Measurements from ENCODE around the gene SFRP2.

Gene SFRP2

DNA sequence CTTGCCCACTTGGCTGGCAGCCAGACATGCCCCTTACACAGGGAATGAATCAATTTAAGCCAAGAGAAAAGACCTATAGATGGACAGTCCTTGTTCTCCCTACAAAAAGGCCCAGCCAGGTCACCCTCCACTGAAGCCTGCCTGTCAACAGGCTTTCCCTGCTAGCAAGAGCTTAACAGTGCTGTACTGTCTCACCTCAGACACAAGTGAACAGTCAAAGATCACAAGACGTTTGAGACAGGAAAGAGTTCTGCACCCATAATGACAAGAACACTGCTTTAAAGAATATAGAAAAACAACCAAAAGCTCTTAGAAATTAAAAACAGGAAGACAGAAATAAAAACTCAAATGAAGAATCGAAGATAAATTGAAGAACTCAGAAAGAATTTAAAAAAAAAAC is 33.7 kb downstream of the SFRP2 start:
- TF ChIP-seq, protein P1, sequence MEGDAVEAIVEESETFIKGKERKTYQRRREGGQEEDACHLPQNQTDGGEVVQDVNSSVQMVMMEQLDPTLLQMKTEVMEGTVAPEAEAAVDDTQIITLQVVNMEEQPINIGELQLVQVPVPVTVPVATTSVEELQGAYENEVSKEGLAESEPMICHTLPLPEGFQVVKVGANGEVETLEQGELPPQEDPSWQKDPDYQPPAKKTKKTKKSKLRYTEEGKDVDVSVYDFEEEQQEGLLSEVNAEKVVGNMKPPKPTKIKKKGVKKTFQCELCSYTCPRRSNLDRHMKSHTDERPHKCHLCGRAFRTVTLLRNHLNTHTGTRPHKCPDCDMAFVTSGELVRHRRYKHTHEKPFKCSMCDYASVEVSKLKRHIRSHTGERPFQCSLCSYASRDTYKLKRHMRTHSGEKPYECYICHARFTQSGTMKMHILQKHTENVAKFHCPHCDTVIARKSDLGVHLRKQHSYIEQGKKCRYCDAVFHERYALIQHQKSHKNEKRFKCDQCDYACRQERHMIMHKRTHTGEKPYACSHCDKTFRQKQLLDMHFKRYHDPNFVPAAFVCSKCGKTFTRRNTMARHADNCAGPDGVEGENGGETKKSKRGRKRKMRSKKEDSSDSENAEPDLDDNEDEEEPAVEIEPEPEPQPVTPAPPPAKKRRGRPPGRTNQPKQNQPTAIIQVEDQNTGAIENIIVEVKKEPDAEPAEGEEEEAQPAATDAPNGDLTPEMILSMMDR (conservative IDR thresholded peaks at IDR 0.05; ENCODE audit: low read length) = no peak
- DNase-seq (ENCODE audit: low read depth) = no peak
- H3K4me3 ChIP-seq (ENCODE audit: low read length) = no peak overlapping the region

DNA sequence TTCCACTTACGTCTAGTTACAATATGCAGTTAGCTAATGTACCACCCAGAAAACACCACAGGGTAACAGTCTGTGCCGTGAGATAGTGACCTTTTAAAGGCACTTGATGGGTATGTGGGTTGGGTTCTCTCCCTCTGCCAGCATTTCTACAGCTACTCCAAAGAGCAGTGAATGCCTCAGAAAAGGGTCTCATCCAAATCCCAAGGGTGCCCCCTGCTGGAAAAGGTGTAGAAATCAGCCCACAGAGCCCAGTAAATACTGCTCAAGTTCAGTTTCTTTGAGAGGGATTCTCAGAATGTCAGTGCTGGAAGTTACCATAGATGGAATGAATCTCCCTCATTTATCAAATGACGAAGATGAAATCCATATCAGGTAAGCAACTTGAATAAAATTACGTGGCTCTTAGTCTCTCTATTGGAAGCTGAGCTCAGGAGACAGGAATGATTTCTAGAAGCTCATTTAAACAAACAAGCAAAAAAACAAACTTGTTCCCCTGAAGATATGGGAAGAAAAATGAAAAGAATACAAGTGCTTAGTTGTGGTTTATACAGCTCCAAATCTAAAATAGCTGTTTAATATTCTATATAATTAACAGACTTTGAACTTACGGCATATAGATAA is 38.6 kb downstream of the SFRP2 start:
- TF ChIP-seq, protein P1 (conservative IDR thresholded peaks at IDR 0.05; ENCODE audit: low read length) = peak; percentile 76
- peak; percentile 65 for DNase-seq (ENCODE audit: low read depth)
- no peak overlapping the region for H3K4me3 ChIP-seq (ENCODE audit: low read length)

DNA sequence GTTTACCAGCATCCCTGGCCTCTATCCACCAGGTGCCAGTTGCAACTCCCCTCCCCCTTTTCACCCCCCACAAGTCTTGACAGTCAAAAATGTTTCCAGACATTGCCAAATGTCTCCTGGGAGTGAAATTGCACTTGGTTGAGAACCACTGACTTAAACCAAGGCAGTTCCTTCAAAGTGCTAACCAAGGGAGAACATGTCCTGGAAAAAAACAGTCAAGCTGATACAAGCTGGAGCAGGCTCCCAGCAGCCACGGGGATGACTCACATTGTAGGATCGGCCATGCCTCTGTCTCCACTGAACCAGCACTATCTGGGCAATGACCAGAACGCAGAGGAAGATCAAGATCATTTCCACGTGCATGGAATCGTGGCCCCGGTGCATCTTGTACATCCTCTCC is 40.5 kb downstream of the SFRP2 start:
- H3K4me3 ChIP-seq (ENCODE audit: low read length) = no peak overlapping the region
- DNase-seq (ENCODE audit: low read depth) = peak; percentile 54
- TF ChIP-seq, protein P1 (conservative IDR thresholded peaks at IDR 0.05; ENCODE audit: low read length) = no peak

GRCh38 chr4:153747406-153747955 is 41.4 kb downstream of the SFRP2 start:
- DNase-seq (ENCODE audit: low read depth) = no peak
- no peak overlapping the region for H3K4me3 ChIP-seq (ENCODE audit: low read length)

GRCh38 chr4:153745651-153746050 is 43.2 kb downstream of the SFRP2 start:
- no peak for DNase-seq (ENCODE audit: low read depth)
- TF ChIP-seq, protein P1 (conservative IDR thresholded peaks at IDR 0.05; ENCODE audit: low read length) = no peak
- H3K4me3 ChIP-seq (ENCODE audit: low read length) = no peak overlapping the region

More at GRCh38 chr4:153747406-153747955, 41.4 kb downstream of the SFRP2 start:
- TF ChIP-seq, protein P1 (conservative IDR thresholded peaks at IDR 0.05; ENCODE audit: low read length) = no peak

DNA sequence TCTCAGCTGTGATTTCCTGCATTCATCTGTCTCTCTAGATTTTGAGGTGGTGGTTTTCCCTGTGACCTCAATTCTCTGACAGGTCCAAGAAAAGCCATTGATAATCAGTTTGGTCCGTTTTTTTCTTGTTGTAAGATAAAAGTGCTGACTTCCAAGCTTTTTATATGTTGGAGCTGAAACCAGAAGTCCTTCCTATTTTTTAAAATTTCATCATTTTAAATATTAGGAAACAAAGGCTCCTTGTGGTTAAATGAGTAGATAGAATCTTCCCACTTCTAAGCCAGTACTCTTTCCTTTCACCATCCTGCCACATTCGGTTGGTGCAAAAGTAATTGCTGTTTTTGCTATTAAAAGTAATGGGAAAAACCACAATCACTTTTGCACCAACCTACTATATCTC is 47.3 kb downstream of the SFRP2 start:
- TF ChIP-seq, protein P1 (conservative IDR thresholded peaks at IDR 0.05; ENCODE audit: low read length) = no peak
- H3K4me3 ChIP-seq (ENCODE audit: low read length) = no peak overlapping the region
- DNase-seq (ENCODE audit: low read depth) = no peak

DNA sequence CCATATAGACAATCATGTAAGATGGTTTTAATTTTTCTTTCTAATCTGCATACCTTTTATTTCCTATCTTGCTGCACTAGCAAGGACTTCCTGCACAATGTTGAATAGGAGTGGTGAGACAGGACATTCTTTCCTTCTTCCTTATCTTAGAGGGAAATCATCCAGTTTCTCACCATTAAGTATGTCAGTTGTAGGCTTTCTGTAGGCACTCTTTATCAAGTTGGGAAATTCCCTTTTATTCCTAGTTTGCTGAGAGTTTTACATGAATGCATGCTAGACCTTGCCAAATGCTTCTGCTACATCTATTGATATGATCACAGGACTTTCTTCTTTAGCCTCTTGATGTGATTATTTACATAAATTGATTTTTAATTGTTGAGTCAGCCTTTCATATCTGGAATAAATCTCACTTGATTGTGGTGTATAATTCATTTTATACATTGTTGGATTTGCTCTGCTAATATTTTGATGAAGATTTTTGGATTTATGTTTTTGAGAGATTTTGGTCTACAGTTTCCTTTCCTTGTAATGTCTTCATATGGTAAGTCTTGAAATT is 52.9 kb downstream of the SFRP2 start:
- no peak overlapping the region for H3K4me3 ChIP-seq (ENCODE audit: low read length)
- DNase-seq (ENCODE audit: low read depth) = no peak
- TF ChIP-seq, protein P1 (conservative IDR thresholded peaks at IDR 0.05; ENCODE audit: low read length) = no peak

All from AG10803 (cell line).